Subcutaneous adipose tissue (tissue), 4 donors: ENCODE results near the gene RSBN1. TPM values are rescaled to one million over a fixed set of nuclear protein-coding genes. Genes with fewer than 3 reads are reported as not detected.

ENCODE experiments used
- total RNA-seq, 4 donors: library from RNA; depleted of rRNA; stranded (reverse); fragments of >200 nt; gene quantifications; one replicate each; pipeline ENCODE4 v1.1.0, GENCODE V29; 2016
- TF ChIP-seq, protein P1 (sequence below): fragments of 450-650 bp; IDR thresholded peaks from one replicate; pipeline ENCODE4 v1.5.1; 2016; ENCODE audit warnings: low read depth, mild to moderate bottlenecking, control low read depth, antibody characterized with exemption, moderate library complexity

RSBN1 gene
- total RNA-seq, 4 donors from 2014 or later, result 19.8 to 29.3 (median 21.4) TPM

DNA sequence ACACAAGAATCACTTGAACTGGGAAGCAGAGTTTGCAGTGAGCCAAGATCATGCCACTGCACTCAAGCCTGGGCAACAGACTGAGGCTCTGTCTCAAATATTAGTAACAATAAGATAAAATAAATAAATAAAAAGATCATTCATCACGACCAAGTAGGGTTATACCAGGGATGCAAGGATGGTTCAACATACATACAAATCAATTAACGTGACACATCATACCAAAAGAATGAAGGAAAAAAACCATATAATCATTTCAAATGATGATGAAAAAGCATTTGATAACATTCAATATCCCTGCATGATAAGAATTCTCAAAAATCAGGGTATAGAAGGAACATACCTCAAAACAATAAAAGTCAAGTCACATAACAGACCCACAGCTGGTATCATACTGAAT, 91.3 kb downstream of the RSBN1 start:
- TF ChIP-seq, protein P1, sequence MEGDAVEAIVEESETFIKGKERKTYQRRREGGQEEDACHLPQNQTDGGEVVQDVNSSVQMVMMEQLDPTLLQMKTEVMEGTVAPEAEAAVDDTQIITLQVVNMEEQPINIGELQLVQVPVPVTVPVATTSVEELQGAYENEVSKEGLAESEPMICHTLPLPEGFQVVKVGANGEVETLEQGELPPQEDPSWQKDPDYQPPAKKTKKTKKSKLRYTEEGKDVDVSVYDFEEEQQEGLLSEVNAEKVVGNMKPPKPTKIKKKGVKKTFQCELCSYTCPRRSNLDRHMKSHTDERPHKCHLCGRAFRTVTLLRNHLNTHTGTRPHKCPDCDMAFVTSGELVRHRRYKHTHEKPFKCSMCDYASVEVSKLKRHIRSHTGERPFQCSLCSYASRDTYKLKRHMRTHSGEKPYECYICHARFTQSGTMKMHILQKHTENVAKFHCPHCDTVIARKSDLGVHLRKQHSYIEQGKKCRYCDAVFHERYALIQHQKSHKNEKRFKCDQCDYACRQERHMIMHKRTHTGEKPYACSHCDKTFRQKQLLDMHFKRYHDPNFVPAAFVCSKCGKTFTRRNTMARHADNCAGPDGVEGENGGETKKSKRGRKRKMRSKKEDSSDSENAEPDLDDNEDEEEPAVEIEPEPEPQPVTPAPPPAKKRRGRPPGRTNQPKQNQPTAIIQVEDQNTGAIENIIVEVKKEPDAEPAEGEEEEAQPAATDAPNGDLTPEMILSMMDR, result no peak

- TF ChIP-seq, protein P1, result no peak
These were observed 97.5 kb downstream of the RSBN1 start for GRCh38 chr1:113714606-113715269.

Other genes starting within 250 kb of the RSBN1 start
- 10 to 100 TPM; 14.5 to 23.3 (median 18.3) TPM for gene PHTF1, start 53.0 kb downstream of the RSBN1 start, total RNA-seq
- 10 to 100 TPM in 1 of 4 donors, 1 to 10 TPM in 2, under 1 TPM in 1; 0.57 to 17.5 (median 4.7) TPM for gene PTPN22, start 59.2 kb upstream of the RSBN1 start, total RNA-seq
- under 1 TPM; 0.16 to 0.38 (median 0.20) TPM for gene BCL2L15, start 75.1 kb upstream of the RSBN1 start, total RNA-seq
- gene AP4B1, start 92.3 kb upstream of the RSBN1 start, total RNA-seq, result 10 to 100 TPM in 2 of 4 donors, 1 to 10 TPM in 2; 9.0 to 19.9 (median 13.1) TPM
- 1 to 10 TPM; 4.1 to 9.0 (median 4.2) TPM for gene DCLRE1B, start 92.8 kb upstream of the RSBN1 start, total RNA-seq
- gene HIPK1, start 116.8 kb upstream of the RSBN1 start, total RNA-seq, result 10 to 100 TPM; 51.0 to 74.5 (median 53.3) TPM
- 10 to 100 TPM; 39.5 to 99.5 (median 45.2) TPM for gene OLFML3, start 167.0 kb upstream of the RSBN1 start, total RNA-seq